GM13976 (cell line): Measurements from ENCODE around the gene CLBA1.

Experiments
- DNase-seq: peaks from one replicate; pipeline ENCODE4 v3.0.0; 2012; ENCODE audit warnings: low spot score
- in situ Hi-C: fragments of 300-500 bp; cut with MboI; formaldehyde crosslinking; loops from one replicate; pipeline ENCODE4 v1.12.0; 2022; ENCODE audit warnings: low sequenced_read_pairs, mixed read lengths, inconsistent platforms; ENCODE audit not compliant: unreplicated experiment
- TF ChIP-seq, protein P1 (sequence below): IDR thresholded peaks from 2 replicates; pipeline ENCODE4 v1.5.1; 2012; ENCODE audit warnings: borderline replicate concordance, mild to moderate bottlenecking; ENCODE audit not compliant: insufficient read depth; ENCODE audit errors: extremely low read depth, missing control alignments, control extremely low read depth

Gene CLBA1

DNA sequence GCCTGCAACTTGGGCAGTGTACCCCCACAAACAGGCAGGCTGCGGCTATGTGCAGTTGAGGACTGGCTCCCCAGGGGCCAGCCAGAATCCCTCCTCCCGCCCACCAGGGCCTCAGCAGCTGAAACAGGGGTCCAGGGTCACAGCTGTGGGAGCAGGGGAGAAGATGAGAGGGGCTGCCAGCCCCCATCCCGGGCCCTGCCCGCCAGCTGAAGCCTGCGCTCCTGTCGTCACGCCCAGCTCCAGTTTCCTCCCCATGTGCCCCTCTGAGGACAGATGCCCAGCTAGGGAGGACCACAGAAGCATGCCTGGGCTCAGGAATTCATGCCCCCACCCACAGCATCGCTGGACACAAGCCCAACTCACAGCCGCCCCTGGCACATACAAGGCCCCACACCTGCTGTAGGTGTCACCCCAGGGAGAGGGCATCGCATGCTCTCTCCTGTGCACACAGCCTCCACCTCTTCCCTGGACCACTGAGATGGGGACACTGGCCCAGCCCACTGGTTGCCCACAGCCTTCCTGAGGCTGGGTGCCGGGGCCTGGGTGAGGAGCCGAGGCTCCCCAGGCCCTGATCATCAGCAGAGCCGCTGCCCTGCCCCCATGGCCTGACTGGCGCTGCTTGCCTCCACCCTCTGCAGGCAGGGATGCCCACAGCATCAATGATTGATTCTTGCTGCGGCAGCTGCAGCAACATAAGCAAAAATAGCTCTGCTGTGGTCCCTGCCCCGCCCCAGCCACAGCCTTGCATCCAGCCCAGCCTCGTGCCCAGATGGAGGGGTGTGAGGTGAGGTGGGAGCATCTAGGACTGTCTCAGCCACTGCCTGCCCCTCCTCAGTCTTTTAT is 3.7 kb upstream of the CLBA1 start:
- TF ChIP-seq, protein P1, sequence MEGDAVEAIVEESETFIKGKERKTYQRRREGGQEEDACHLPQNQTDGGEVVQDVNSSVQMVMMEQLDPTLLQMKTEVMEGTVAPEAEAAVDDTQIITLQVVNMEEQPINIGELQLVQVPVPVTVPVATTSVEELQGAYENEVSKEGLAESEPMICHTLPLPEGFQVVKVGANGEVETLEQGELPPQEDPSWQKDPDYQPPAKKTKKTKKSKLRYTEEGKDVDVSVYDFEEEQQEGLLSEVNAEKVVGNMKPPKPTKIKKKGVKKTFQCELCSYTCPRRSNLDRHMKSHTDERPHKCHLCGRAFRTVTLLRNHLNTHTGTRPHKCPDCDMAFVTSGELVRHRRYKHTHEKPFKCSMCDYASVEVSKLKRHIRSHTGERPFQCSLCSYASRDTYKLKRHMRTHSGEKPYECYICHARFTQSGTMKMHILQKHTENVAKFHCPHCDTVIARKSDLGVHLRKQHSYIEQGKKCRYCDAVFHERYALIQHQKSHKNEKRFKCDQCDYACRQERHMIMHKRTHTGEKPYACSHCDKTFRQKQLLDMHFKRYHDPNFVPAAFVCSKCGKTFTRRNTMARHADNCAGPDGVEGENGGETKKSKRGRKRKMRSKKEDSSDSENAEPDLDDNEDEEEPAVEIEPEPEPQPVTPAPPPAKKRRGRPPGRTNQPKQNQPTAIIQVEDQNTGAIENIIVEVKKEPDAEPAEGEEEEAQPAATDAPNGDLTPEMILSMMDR = no peak
- no peak for DNase-seq
- in situ Hi-C loops = loop anchor here (10.0 kb wide), 1 partner anchor 53 kb away; no protein-coding TSS in a partner anchor

DNA sequence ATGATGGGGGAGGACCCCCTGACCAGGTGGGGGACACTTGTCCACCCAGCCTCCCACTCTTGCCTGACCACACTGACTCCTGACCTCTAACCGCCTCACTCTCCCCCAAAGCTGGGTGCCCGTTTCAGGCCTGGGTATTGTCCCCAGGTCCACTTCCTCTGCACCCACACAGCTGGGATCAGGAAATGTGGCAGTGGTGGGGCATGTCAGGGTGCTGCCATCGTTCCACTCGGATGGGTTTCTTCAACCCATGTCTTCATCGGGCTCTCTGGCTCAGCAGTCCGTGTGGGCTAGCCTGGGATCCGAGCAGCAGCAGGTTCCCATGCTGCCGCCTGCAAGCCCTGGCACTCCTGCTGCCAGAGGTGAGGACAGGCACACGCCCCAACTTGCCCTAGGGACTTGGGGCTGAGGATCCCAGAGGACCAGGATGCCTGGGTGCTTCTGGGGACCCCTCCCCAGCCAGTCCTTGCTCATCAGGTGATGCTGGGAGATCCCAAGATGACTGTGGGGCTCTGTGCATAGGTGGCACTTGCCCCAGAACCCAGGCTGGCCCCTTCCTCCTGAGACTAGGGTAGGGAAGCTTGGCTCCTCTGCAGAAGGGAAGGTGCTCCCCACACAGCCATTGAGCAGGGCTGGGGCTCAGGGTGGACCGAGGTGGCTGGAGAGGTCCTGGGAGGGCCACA is 2.9 kb upstream of the CLBA1 start:
- in situ Hi-C loops = loop anchor here (10.0 kb wide), 1 partner anchor 52 kb away; no protein-coding TSS in a partner anchor
- TF ChIP-seq, protein P1 = no peak
- no peak for DNase-seq

DNA sequence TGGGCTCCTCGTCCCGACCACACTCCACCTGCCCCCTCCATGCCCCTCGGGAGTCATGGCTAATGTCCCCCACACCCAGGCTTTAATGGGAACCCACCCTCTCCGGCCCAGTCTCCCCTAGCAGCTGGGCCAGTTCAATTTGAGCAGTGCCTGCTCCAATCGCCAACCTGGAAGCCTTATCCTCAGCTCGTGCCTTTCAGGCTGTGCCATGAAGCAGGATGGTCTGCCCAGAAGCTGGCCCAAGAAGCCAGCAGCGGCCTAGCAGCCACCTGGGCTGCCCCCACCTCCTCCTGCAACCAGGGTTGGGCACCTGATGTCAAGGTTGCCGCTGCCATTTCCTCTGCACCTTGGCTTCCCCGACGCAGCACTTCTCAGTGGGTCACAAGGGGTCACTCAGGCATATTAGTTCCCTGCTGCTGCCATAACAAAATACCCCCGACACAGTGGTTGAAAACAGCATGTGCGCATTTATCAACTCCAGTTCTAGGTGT is 2.3 kb upstream of the CLBA1 start:
- in situ Hi-C loops = loop anchor here (10.0 kb wide), 1 partner anchor 52 kb away; no protein-coding TSS in a partner anchor
- TF ChIP-seq, protein P1 = no peak
- no peak for DNase-seq

DNA sequence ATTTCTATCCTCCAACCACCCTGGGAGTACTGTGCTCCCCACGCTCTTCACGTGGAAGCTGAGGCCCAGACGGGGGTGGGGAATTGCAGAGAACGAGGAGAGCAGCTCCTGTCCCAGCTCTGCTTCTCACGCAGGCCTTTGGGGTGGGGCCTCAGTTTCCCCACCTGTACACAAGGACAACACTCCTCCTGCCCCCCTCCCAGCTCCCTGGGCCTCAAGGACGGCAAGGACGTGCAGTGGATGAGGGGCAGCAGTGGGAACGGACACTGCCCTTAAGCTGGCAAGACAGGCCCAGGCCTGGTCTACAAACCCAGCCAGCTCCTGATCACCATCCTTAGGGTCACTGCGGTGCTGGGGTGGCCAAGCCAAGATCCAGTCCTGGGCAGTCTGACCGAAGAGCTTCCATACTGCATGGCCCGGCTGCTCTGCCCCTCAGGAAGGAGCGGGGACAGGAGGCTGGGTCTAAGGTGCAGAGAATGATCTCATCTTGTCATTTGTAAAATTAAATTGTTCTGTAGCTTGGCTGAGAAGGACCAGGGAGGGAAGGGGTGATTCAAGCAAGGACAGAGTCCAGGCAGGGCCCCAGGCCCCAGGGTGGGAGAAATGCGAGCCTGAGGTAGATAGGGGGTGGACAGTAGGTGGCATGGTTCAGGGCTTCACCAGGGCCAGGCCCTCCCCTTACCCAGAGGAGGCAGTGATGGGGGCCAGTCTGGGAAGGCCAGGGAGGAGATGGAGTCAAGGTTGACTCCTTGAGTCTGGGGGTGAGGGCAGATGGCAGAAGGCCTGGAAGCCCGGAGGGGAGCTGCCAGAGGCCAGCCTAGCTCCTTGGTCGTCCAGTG is 1.3 kb upstream of the CLBA1 start:
- no peak for DNase-seq
- in situ Hi-C loops = loop anchor here (10.0 kb wide), 1 partner anchor 51 kb away; no protein-coding TSS in a partner anchor
- TF ChIP-seq, protein P1 = no peak

DNA sequence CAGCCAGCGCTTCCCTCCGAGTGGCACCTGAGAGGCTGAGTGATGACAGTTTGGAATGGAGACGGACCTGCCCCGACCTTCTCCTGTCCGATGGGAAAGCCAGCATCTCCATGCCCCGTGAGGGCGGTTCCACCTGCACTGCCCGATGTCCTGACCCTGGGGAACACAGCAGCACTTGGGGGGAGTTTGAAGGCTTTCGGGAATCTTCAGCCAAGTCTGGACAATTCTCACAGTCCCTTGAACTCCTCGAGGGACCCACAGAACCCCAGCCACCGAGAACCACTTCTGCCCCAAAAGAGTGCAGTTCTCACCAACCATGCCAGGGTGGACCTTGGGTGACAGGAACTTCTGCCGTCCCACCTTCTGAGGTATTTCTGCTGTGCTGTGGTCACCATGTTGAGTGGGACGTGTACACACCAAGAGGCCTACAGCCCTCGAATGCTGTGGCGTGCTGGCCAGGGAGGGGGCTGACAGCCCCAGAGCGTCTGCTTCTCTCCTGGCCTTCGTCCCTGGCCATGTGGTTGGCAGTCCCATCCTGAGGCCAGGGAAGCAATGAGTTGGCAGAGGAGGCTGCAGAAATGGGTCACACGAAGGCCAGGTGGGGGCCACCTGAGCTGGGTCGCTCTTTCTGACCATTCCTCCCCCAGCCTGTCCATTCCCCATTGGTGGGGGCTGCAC is 1.0 kb downstream of the CLBA1 start:
- in situ Hi-C loops = loop anchor here (10.0 kb wide), 1 partner anchor 48 kb away; no protein-coding TSS in a partner anchor
- TF ChIP-seq, protein P1 = no peak
- no peak for DNase-seq
